CD14-positive monocyte (primary cell): Measurements from ENCODE around the gene HLA-DRA. TPM values are rescaled to one million over a fixed set of nuclear protein-coding genes. Genes with fewer than 3 reads are reported as not detected.
A peak's percentile ranks its signal among the peaks of the same experiment; 100 is the strongest.

ENCODE experiments used
- DNase-seq, 3 donors: peaks; one replicate each; pipeline ENCODE4 v3.0.0-alpha.2; 2011 to 2022
- H2AFZ ChIP-seq: 2 replicates; pipeline ENCODE4 v1.6.0; 2012; ENCODE audit warnings: mild to moderate bottlenecking, low read depth, low read length, inconsistent platforms; ENCODE audit not compliant: insufficient read depth, poor library complexity, severe bottlenecking
- H3K27ac ChIP-seq, 2 donors: 1 replicate in 1 of 2; 2 replicates in 1 of 2; pipeline ENCODE4 v1.5.1; 2012 to 2013; ENCODE audit warnings: low read length in 2 of 2, control low read depth in 1 of 2, inconsistent platforms in 1 of 2, low read depth in 1 of 2, mild to moderate bottlenecking in 1 of 2
- H3K27me3 ChIP-seq, 2 donors: one replicate each; pipeline versions ENCODE4 v1.6.0 to v1.6.1; 2011 to 2013; ENCODE audit warnings: low read length in 2 of 2; ENCODE audit not compliant: control insufficient read depth in 2 of 2, insufficient read depth in 2 of 2
- H3K36me3 ChIP-seq, 2 donors: replicated peaks in 1 of 2; 1 replicate in 1 of 2; 2 replicates in 1 of 2; pipeline versions ENCODE4 v1.5.1 to v1.6.1; 2012 to 2013; ENCODE audit warnings: low read length in 2 of 2, control low read depth in 1 of 2, inconsistent platforms in 1 of 2, mild to moderate bottlenecking in 1 of 2; ENCODE audit not compliant: insufficient read depth in 2 of 2, control insufficient read depth in 1 of 2
- H3K4me1 ChIP-seq, 2 donors: 1 replicate in 1 of 2; 2 replicates in 1 of 2; pipeline versions ENCODE4 v1.5.1 to v1.6.1; 2012 to 2013; ENCODE audit warnings: low read length in 2 of 2, control low read depth in 1 of 2, inconsistent platforms in 1 of 2, mild to moderate bottlenecking in 1 of 2, moderate library complexity in 1 of 2; ENCODE audit not compliant: insufficient read depth in 2 of 2, control insufficient read depth in 1 of 2
- H3K4me2 ChIP-seq: replicated peaks from 2 replicates; pipeline ENCODE3; 2012; ENCODE audit warnings: low read length, moderate library complexity, mild to moderate bottlenecking; ENCODE audit not compliant: poor library complexity, severe bottlenecking; ENCODE audit errors: extremely low read depth
- H3K4me3 ChIP-seq, 3 experiments: fragments of 200-600 bp in 1 of 3; sonication (generic) in 1 of 3; replicated peaks in 1 of 3; 1 replicate in 2 of 3; 2 replicates in 1 of 3; pipeline ENCODE4 v1.5.1; 2011 to 2013; ENCODE audit warnings: low read length in 3 of 3, mild to moderate bottlenecking in 3 of 3, control low read depth in 2 of 3, low read depth in 2 of 3, inconsistent platforms in 1 of 3, moderate library complexity in 1 of 3
- H3K79me2 ChIP-seq: 2 replicates; pipeline ENCODE4 v1.6.0; 2012; ENCODE audit warnings: mild to moderate bottlenecking, control low read depth, inconsistent platforms, low read length, moderate library complexity; ENCODE audit not compliant: insufficient read depth
- H3K9ac ChIP-seq: 2 replicates; pipeline ENCODE4 v1.6.0; 2017; ENCODE audit warnings: low read length, mild to moderate bottlenecking; ENCODE audit not compliant: insufficient read depth, poor library complexity, severe bottlenecking
- H3K9me3 ChIP-seq, 2 donors: replicated peaks in 1 of 2; 1 replicate in 1 of 2; 2 replicates in 1 of 2; pipeline versions ENCODE4 v1.5.1 to v1.6.1; 2012 to 2013; ENCODE audit warnings: low read length in 2 of 2, control low read depth in 1 of 2; ENCODE audit not compliant: control insufficient read depth in 1 of 2, insufficient read depth in 1 of 2
- H4K20me1 ChIP-seq: 2 replicates; pipeline ENCODE4 v1.6.0; 2012; ENCODE audit warnings: mild to moderate bottlenecking, low read length, control low read depth, moderate library complexity; ENCODE audit not compliant: insufficient read depth
- H3K27ac Mint-ChIP-seq, 7 donors: one replicate each; pipeline ENCODE4 v1.8.0; 2020; ENCODE audit warnings: mild to moderate bottlenecking in 7 of 7, mixed read lengths in 7 of 7, moderate library complexity in 6 of 7, inconsistent platforms in 2 of 7
- H3K27me3 Mint-ChIP-seq, 3 donors: one replicate each; pipeline ENCODE4 v1.8.0; 2021 to 2022; ENCODE audit warnings: low read depth in 3 of 3, mild to moderate bottlenecking in 3 of 3, mixed read lengths in 3 of 3, moderate library complexity in 3 of 3, inconsistent platforms in 1 of 3
- H3K36me3 Mint-ChIP-seq, 2 donors: one replicate each; pipeline ENCODE4 v1.8.0; 2020; ENCODE audit warnings: mixed read lengths in 2 of 2, inconsistent platforms in 1 of 2, mild to moderate bottlenecking in 1 of 2
- H3K4me1 Mint-ChIP-seq: one replicate; pipeline ENCODE4 v1.8.0; 2020; ENCODE audit warnings: mild to moderate bottlenecking, mixed read lengths
- H3K4me3 Mint-ChIP-seq, 2 donors: one replicate each; pipeline ENCODE4 v1.8.0; 2020; ENCODE audit warnings: mild to moderate bottlenecking in 2 of 2, mixed read lengths in 2 of 2, moderate library complexity in 1 of 2
- H3K9me3 Mint-ChIP-seq, 7 donors: one replicate each; pipeline ENCODE4 v1.8.0; 2020 to 2022; ENCODE audit warnings: mixed read lengths in 7 of 7, mild to moderate bottlenecking in 6 of 7, moderate library complexity in 6 of 7, inconsistent platforms in 2 of 7
- WGBS: methylation state at CpG from one replicate; pipeline ENCODE4 v1.1.5; 2013; ENCODE audit warnings: missing lambda C conversion rate; ENCODE audit not compliant: insufficient coverage; 5-methylcytosine and 5-hydroxymethylcytosine counted together
- intact Hi-C, 2 donors: fragments of 100-400 bp; cut with micrococcal nuclease; formaldehyde crosslinking; loops; one replicate each; pipeline versions ENCODE4 v1.15.0 to v1.15.1; 2023
- polyA plus RNA-seq, 3 donors: library from polyadenylated mRNA; depleted of rRNA in 1 of 3; unstranded in 2 of 3; stranded (reverse) in 1 of 3; fragments of 300-500 nt in 2 of 3; fragments of >200 nt in 1 of 3; fragmentation: Illumina TruSeq in 2 of 3; gene quantifications; 1 replicate in 2 of 3; 2 replicates in 1 of 3; pipeline ENCODE4 v1.2.3, GENCODE V29; 2012 to 2021
- TF ChIP-seq, protein P1 (sequence below): fragments of 200-600 bp; IDR thresholded peaks from one replicate; pipeline ENCODE4 v1.8.0; 2022; ENCODE audit warnings: antibody characterized with exemption, mild to moderate bottlenecking

Gene HLA-DRA
- polyA plus RNA-seq, 3 donors = 4,194 to 5,181 (median 4,943) TPM

DNA sequence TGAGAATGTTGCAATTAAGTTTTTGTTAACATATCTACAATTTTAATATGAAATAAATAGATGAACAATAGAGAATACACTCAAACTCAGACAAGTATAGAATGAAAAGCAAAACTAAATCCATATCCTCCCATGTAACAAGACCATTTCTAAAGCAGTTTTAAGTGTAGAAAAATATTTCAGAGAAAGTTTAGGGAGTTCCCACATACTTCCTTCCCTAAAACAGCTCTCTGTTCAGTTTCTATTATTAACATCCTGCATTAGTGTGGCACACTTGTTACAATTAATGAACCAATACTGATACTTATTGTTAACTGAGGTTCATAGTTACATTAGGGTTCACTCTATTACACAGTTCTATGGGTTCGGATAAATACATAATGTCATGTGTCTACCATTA lies 52.0 kb downstream of the HLA-DRA start:
- no peak overlapping the region for H3K27ac ChIP-seq
- no peak overlapping the region for H3K9ac ChIP-seq
- WGBS = no CpG with 5 or more reads among the region's 1 CpG
- H3K36me3 ChIP-seq = no peaks in the 10 kb centered on the region
- H3K27me3 Mint-ChIP-seq = no peaks in the 10 kb centered on the region
- H3K4me3 ChIP-seq = no peak overlapping the region
- H3K4me1 Mint-ChIP-seq = peaks cover 11% of the 10 kb centered on the region
- peaks cover 0 to 5% (median 0%) of the 10 kb centered on the region in 7 donors for H3K9me3 Mint-ChIP-seq
- no peaks in the 10 kb centered on the region for H3K36me3 Mint-ChIP-seq
- H3K4me1 ChIP-seq = no peaks in the 10 kb centered on the region
- H3K4me2 ChIP-seq = no peak overlapping the region
- intact Hi-C loops = no loop called here
- TF ChIP-seq, protein P1, sequence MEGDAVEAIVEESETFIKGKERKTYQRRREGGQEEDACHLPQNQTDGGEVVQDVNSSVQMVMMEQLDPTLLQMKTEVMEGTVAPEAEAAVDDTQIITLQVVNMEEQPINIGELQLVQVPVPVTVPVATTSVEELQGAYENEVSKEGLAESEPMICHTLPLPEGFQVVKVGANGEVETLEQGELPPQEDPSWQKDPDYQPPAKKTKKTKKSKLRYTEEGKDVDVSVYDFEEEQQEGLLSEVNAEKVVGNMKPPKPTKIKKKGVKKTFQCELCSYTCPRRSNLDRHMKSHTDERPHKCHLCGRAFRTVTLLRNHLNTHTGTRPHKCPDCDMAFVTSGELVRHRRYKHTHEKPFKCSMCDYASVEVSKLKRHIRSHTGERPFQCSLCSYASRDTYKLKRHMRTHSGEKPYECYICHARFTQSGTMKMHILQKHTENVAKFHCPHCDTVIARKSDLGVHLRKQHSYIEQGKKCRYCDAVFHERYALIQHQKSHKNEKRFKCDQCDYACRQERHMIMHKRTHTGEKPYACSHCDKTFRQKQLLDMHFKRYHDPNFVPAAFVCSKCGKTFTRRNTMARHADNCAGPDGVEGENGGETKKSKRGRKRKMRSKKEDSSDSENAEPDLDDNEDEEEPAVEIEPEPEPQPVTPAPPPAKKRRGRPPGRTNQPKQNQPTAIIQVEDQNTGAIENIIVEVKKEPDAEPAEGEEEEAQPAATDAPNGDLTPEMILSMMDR = no peak
- no peak for DNase-seq
- H3K27ac Mint-ChIP-seq = peak overlapping the region in 1 of 7 donors; percentile 31
- H3K9me3 ChIP-seq = no peaks in the 10 kb centered on the region
- no peaks in the 10 kb centered on the region for H4K20me1 ChIP-seq
- H3K79me2 ChIP-seq = no peaks in the 10 kb centered on the region
- no peak overlapping the region for H3K4me3 Mint-ChIP-seq
- no peaks in the 10 kb centered on the region for H3K27me3 ChIP-seq
- H2AFZ ChIP-seq = no peak overlapping the region

DNA sequence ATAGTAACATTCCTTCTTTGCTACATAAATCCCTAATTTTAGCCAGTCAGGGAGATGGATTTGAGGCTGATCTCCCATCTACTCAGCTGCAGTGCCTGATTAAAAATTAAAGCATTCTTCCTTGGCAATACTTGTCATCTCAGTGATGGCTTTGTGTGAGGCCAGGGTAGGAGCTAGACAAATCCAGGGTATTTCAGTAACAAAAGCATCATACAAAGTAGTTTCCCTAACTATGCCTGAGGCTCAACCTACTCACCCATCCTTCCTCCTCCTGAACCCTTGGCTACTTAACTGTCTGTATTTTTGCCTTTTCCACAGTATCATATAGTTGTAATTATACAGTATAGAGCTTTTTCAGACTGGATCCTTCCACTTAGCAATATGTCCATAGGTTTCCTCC lies 52.7 kb downstream of the HLA-DRA start:
- Histone ChIP-seq H3K79me2 (no peaks in the 10 kb centered on the region), H3K27ac (no peak overlapping the region), H3K4me1 (no peaks in the 10 kb centered on the region), H3K9ac (no peak overlapping the region), H3K9me3 (no peaks in the 10 kb centered on the region), H2AFZ (no peak overlapping the region), H3K4me3 (no peak overlapping the region), H4K20me1 (no peaks in the 10 kb centered on the region), H3K27me3 (no peaks in the 10 kb centered on the region), H3K4me2 (no peak overlapping the region), H3K36me3 (no peaks in the 10 kb centered on the region)
- H3K4me3 Mint-ChIP-seq = no peak overlapping the region
- H3K36me3 Mint-ChIP-seq = no peaks in the 10 kb centered on the region
- DNase-seq = no peak
- intact Hi-C loops = no loop called here
- H3K27ac Mint-ChIP-seq = no peak overlapping the region
- H3K9me3 Mint-ChIP-seq = peaks cover 0 to 5% (median 0%) of the 10 kb centered on the region in 7 donors
- H3K27me3 Mint-ChIP-seq = no peaks in the 10 kb centered on the region
- H3K4me1 Mint-ChIP-seq = peaks cover 11% of the 10 kb centered on the region
- TF ChIP-seq, protein P1 = no peak

Other genes with a start within 250 kb of the HLA-DRA start
- gene PBX2, start 249.7 kb upstream of the HLA-DRA start, polyA plus RNA-seq = 100 to 1,000 TPM in 1 of 3 donors, 1 to 10 TPM in 2; 1.9 to 201 (median 4.0) TPM
- gene GPSM3, start 247.2 kb upstream of the HLA-DRA start, polyA plus RNA-seq = 100 to 1,000 TPM in 2 of 3 donors, 10 to 100 TPM in 1; 86.1 to 340 (median 101) TPM
- 1 to 10 TPM; 5.2 to 8.1 (median 6.1) TPM for gene NOTCH4, start 215.8 kb upstream of the HLA-DRA start, polyA plus RNA-seq
- gene TSBP1, start 68.0 kb upstream of the HLA-DRA start, polyA plus RNA-seq = not detected
- gene BTNL2, start 32.7 kb upstream of the HLA-DRA start, polyA plus RNA-seq = not detected
- 1,000 to 10,000 TPM in 1 of 3 donors, 100 to 1,000 TPM in 2; 168 to 1,407 (median 394) TPM for gene HLA-DRB5, start 90.4 kb downstream of the HLA-DRA start, polyA plus RNA-seq
- gene HLA-DRB1, start 150.0 kb downstream of the HLA-DRA start, polyA plus RNA-seq = 1,000 to 10,000 TPM in 2 of 3 donors, 100 to 1,000 TPM in 1; 928 to 2,792 (median 2,645) TPM
- gene HLA-DQA1, start 197.5 kb downstream of the HLA-DRA start, polyA plus RNA-seq = 100 to 1,000 TPM in 2 of 3 donors, 10 to 100 TPM in 1; 98.1 to 191 (median 117) TPM
- gene HLA-DQB1, start 226.8 kb downstream of the HLA-DRA start, polyA plus RNA-seq = 100 to 1,000 TPM in 2 of 3 donors, 10 to 100 TPM in 1; 66.7 to 638 (median 246) TPM